ENCODE data around the gene PHKG1. TPM values are rescaled to one million over a fixed set of nuclear protein-coding genes. Genes with fewer than 3 reads are reported as not detected.
"Not testable (repeated sequence)": the region's sequence is repeated elsewhere in the genome, so short reads cannot be mapped to it uniquely, and the experiment has no call there.

Gene PHKG1
- total and polyA plus RNA-seq, 2 of the 8 experiments (the other 6 are each of a cell fraction or from before 2014, with no cell fraction given) = 0.03 to 0.61 TPM

- CTCF ChIA-PET (ENCODE audit: partially characterized antibody); H2BK12ac ChIP-seq (ENCODE audit: low read depth, low read length); H2AK5ac ChIP-seq (ENCODE audit: low read depth, low read length); H3K9ac ChIP-seq (replicated peaks in 1 of 4; ENCODE audit: extremely low read depth in 1 of 4, low read depth in 3 of 4, low read length in 3 of 4); H4K20me1 ChIP-seq (replicated peaks in 1 of 2; ENCODE audit: control insufficient read depth in 1 of 2, insufficient read depth in 2 of 2, low read length in 2 of 2); H3K23me2 ChIP-seq (ENCODE audit: low read depth, low read length); H3K4me3 ChIP-seq (ENCODE audit: extremely low read depth in 1 of 4, insufficient read depth in 2 of 4, low read depth in 3 of 4, low read length in 4 of 4); DNase-seq (ENCODE audit: low read depth in 1 of 2, low spot score in 2 of 2); H2BK20ac ChIP-seq (ENCODE audit: low read length); H4K5ac ChIP-seq (ENCODE audit: insufficient read length, low read depth, low read length); H3K23ac ChIP-seq (ENCODE audit: insufficient read length); H3K4ac ChIP-seq (replicated peaks; ENCODE audit: insufficient read length, low read depth, low read length); H3K4me1 ChIP-seq (replicated peaks in 1 of 4; ENCODE audit: control insufficient read depth in 3 of 4, insufficient read depth in 4 of 4, low read length in 3 of 4); H3K27ac ChIP-seq (ENCODE audit: low read depth, low read length); H3K18ac ChIP-seq (ENCODE audit: extremely low read depth, low read length); H2BK120ac ChIP-seq (replicated peaks; ENCODE audit: low read depth, low read length); H3K79me2 ChIP-seq (ENCODE audit: control insufficient read depth in 1 of 2, insufficient read depth in 2 of 2, low read length in 2 of 2); H3K56ac ChIP-seq (replicated peaks; ENCODE audit: insufficient read length, low read depth, low read length); H4K8ac ChIP-seq (ENCODE audit: extremely low read depth, insufficient read depth, low read length); H2AFZ ChIP-seq (ENCODE audit: low read length); H3K79me1 ChIP-seq (ENCODE audit: low read depth, low read length); H4K91ac ChIP-seq (replicated peaks; ENCODE audit: insufficient read length, low read length); H3K4me2 ChIP-seq (ENCODE audit: insufficient read depth in 1 of 2, low read depth in 2 of 2, low read length in 2 of 2); H2BK5ac ChIP-seq (ENCODE audit: low read depth, low read length); H3K27me3 ChIP-seq (replicated peaks in 1 of 4; ENCODE audit: control insufficient read depth in 3 of 4, extremely low read depth in 1 of 4, insufficient read depth in 3 of 4, low read length in 3 of 4); FAIRE-seq; POLR2A ChIA-PET (ENCODE audit: partially characterized antibody); H2BK15ac ChIP-seq (ENCODE audit: low read length); H3K14ac ChIP-seq (ENCODE audit: insufficient read length); H3K36me3 ChIP-seq (ENCODE audit: control insufficient read depth in 2 of 4, insufficient read depth in 4 of 4, low read length in 3 of 4): not testable (repeated sequence)
- peaks cover 27 to 78% of the 10 kb centered on the region in 2 experiments for H3K9me3 ChIP-seq (ENCODE audit: insufficient read depth in 2 of 2, low read depth in 1 of 2, low read length in 1 of 2)
- WGBS, 2 experiments (ENCODE audit: extremely low coverage in 1 of 2, insufficient coverage in 1 of 2, insufficient read length in 1 of 2, insufficient replicate concordance in 2 of 2, low coverage in 1 of 2, low lambda C conversion rate in 2 of 2, missing lambda C conversion rate in 1 of 2) = 78% methylated on average over 2 of the region's 2 CpGs; no CpG with 5 or more reads in 1 of the 2 experiments
These were observed 38.3 kb upstream of the PHKG1 start for GRCh38 chr7:56131062-56131461.

All from H1 (cell line).